ENCODE data around the gene MTRFR.
"Not testable (repeated sequence)": the region's sequence is repeated elsewhere in the genome, so short reads cannot be mapped to it uniquely, and the experiment has no call there.

MTRFR gene

DNA sequence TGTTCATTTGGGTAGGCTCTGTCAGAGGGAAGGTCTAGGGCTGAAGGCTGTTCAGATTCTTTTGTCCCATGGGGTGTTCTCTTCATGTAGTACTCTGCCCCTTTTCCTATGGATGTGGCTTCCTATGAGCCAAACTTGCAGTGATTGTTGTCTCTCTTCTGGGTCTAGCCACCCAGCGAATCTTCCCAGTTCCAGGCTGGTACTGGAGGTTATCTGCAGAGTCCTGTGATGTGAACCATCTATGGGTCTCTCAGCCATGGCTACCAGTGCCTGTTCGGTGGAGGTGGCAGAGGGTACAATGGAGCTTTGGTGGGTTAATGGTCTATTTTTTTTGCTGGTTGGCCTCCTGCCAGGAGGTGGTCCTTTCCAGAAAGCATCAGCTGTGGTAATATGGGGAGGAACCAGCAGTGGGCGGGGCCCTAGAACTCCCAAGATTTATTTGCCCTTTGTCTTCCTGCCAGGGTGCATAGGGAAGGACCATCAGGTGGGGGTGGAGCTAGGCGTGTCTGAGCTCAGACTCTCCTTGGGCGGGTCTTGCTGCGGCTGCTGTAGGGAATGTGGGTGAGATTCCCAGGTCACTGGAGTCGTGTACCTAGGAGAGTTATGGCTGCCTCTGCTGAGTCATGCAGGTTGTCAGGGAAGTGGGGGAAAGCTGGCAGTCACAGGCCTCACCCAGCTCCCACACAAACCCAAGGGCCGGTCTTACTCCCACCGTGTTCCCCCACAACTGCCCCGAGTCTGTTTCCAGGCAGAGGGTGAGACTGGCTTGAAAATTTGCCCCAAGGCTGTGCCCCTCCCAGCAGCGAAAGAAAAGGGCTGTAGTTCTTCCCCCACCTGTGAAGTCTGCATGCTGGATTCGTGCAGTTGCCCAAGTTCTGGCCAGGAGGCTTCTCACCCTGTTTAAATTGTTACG is 17.5 kb downstream of the MTRFR start:
- DNase-seq, result no peak

DNA sequence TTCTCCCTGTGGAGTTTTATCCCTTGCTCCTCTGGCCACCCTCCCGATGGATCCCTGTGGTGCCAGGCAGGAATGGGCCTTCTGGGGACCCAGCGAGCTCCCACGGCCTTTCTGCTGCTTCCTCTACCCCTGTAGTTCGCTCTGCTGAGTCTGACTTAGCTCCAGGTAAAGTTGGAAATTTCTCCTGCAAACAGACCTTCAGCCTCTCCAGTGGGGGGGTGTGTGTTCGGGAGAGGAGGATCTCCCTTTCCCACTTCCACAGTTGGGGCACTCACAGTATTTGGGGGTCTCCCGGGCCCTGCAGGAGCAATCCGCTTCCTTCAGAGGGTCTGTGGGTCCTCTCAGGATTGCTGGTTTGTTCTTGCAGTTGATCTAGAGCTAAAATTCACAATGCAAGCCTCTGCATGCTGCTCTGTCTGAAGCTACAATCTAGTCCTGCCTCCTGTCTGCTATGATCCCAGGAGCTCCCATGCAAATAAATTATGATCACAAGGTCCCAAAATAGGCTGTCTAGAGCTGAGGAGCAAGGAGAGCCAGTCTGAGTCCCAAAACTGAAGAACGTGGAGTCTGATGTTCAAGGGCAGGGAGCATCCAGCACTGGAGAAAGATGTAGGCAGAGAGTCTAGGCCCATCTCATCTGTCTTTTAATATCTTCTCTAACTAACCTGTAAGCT is 18.3 kb downstream of the MTRFR start:
- no peak for DNase-seq

DNA sequence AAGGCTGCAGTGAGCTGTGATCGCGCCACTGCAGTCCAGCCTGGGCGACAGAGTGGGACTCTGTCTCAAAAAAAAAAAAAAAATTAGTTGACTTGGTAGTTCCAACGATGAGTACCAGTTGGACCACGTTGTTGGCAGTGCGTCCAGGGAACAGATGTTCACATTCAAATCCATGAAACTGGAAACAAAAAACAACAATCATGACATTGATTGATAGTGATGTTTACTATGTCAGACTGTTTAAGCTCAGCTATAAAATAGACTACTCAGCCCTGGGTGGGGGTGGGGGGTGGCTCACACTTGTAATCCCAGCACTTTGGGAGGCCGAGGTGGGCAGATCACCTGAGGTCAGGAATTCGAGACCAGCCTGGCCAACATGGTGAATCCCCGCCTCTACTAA is 19.1 kb downstream of the MTRFR start:
- DNase-seq, result not testable (repeated sequence)

DNA sequence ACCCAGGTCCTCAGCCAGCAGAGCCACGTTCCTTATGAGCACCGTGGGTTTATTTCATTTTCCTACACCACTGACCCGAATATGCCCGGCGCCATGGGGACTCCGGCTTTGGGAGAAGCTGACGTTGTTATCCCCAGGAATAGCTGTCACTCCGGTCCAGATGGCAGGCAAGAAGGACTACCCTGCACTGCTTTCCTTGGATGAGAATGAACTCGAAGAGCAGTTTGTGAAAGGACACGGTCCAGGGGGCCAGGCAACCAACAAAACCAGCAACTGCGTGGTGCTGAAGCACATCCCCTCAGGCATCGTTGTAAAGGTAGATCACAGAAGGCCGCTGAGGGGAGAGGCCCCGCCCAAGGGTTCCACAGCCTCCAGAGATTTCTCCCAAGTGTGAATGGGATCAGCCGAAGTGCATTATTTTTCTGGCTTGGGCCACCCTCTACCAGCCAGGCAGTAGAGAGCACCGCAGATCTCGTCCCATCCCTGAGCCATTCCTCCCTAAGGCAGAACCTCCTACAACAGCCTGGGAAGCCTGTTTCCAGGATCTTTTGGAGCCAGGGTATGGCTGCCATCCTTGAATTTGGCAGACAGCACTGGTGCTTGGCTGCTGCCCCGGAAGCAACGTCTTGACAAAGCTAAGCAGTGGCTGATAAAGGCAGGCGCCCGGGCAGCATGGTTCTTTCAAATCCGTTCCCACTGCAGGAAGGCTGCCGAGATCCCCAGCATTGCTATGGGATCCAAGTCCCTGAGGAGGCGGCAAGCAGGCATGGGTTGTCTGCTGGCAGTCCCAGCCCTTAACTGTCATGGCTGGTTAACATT is 20.6 kb downstream of the MTRFR start:
- no peak for DNase-seq

DNA sequence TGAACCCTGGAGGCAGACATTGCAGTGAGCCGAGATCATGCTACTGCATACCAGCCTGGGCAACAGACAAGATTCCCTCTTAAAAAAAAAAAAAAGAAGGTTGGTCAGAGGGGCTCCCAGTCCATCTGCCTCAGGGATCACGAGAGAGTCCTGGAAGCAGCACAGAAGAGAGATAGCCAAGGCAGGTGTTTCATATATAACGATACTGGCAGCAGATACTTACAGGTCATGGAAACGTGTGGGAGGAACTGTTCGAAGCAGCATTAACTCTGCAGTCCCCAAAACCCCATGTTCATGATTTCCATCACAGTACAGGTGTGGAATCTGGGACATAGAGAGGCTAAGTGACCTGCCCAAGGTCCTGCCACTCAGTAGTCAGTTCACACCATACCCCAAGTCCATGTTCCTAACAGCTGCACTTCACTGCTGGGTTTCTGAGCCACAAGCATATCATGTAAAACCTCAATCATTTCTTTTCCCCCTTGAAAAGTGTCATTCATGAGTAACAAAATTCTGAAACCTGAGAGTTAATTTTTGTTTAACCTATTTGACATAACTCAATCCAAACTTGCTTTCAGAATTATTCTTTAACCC is 21.7 kb downstream of the MTRFR start:
- no peak for DNase-seq

DNA sequence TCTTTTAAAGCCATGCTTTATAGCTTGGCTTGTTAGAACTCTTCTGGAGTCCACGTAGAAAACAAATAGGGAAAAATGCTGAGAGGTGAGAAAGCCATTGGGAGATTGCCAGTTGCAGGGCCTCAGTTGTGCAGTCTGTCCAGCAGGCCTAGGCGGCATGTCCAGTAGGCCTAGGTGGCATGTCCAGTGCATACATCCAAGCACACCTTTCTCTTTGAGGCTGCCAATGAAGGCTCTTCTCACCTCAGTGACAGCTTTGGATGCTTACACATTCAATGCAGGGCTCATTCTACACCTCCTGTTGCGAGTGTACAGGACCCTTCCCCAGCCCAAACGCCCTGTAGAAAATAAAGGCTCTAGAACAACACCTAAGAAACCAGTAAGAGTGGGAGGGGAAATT is 25.4 kb downstream of the MTRFR start:
- no peak for DNase-seq

DNA sequence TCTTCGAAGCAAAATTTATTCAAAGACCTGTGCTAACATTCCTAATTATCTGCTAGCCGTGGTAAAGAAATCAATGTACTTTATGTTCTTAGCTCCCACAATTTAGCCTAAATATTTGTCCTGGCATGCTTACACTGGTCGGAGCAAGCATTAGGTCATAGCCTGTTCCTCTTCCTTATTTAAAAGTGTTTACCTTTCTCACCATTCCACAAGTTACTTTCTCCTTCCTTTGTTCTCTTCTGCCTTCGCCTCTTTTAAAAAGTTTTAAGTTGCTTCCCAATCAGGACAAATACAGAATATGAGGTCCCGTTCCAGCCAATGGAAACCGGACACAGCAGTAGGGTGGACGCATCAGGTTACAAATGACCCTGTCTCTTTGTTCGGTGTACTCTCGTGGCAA is 26.8 kb downstream of the MTRFR start:
- no peak for DNase-seq

DNA sequence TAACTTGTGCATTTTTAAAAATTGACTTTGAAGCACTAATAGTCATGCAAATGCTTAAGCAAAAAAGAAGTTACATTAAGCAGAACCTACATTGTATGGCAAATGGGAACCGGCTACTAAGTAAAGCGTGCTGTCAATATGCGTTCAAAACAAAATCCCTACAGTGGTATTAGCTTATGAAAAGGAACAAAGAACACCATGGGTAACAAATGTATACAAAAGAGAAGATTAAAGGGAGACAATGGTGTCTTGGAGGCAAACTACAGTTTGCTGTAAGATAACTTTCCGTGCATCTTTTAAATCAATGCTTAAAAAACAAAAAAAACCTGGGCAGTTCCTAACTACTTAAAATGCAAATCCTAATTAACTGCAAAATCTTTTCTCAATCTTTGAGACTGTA is 28.0 kb downstream of the MTRFR start:
- DNase-seq, result no peak

DNA sequence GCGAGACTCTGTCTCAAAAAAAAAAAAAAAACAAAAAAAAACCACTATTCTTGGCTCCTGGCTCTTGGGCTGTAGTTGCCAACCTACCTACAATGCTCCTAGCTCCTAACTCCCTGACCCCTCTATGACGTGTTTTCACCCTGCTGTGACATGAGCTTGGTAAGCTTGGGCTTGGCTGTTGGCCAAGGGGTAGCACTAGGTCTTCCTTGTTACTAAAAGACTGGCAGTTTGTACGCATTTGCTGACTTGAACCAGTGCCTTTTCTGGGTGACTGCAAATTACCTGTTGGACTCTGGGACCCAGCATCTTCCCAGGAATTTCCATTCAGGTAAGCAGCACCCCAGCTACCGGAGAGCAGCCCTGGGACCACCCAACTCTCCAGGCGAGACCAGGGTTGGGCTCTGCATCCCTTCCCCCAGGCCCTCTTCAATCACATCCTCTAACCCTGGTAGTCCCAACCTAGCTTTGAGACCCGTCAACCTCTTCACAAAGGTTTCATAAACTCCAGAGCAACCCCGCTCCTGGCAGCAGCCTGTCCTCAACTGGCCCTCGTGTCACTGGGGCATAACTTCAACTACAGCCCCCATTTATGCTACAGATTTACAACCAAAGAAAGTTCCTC is 30.1 kb downstream of the MTRFR start:
- DNase-seq, result no peak

DNA sequence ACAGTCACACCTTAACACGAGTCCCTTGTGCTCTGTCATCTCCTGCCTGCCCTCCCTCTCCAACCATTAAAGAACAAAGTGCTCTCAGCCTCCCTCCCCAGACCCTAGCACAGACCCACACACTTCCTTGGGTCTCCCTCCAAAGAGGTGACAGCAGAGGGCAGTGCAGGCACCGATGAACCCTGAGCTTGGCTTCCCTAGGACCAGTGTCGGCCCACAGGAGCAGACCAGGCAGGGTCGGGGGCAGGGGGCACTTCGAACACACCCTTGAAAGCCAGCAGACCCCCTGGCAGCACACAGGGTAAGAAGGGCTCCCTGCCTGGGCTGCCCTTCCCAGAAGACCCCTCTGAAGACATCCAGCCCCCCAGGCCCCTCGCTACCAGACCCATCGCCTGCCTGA is 31.4 kb downstream of the MTRFR start:
- DNase-seq, result no peak

DNA sequence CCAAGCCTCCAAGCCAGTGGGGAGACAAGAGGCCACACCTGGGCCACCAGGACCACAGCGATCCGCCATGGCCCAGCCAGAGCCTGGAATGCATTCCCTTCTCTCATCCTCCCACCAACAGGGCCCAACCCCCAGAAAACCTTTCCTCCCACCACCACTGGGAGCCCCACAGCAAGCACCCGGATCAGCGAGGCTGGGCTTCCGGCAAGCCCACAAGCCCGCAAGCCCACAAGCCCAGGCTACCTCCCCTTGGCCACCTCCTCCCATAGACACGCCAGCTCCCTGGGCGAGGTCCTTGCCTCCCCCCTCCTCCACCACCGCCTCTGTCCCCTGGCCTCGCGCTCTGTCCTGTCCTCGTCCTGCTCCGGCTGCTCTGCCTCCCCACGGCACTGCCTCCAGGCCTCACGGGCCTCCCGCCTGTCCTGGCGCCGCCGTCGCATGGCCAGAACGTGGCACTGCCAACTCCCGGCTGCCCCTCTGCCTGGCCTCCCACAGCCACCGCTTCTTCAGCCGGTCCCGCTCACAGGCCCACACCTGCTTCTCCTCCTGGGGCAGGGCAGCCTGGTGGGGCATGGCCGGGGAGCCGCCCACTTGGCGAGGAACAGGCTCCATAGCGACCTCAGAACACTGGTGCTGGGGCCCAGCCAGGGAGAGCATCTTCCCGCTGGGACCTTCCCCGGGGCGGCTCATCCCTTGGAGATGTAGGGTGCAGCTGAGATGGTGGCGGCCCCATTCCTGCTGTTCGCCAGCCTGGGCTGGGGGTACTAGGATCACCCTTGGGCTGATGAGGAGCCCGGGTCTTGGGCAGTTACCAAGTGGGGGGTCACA is 32.8 kb downstream of the MTRFR start:
- no peak for DNase-seq

DNA sequence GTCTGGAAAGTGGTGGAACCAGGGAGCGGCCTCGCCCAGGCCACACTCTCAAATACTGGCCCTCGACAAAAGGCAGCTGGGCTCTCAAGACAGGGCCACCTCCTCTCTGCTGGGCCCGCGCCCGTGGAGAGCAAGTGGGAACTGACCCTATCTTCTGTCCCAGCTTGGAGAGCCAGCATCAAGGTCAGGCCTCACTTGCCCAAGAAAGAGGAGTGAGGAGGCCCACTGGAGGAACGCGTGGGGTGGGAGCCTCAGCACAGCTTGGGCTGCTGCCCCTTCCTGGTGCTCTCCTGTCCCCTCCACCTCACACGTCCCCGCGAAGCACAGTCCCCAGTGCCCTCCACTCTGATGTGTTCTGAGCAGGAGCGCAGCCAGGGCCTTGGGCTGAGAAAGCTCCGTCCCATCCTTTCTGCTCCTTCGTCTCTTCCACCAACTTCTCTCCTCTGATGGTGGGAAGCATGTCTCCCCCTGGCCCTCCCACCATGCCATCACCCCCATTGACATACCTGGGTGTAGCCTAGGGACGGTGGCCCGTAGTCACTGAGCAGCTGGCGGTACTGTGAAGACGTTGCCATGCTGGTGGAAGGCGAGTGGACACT is 33.5 kb downstream of the MTRFR start:
- DNase-seq, result no peak

DNA sequence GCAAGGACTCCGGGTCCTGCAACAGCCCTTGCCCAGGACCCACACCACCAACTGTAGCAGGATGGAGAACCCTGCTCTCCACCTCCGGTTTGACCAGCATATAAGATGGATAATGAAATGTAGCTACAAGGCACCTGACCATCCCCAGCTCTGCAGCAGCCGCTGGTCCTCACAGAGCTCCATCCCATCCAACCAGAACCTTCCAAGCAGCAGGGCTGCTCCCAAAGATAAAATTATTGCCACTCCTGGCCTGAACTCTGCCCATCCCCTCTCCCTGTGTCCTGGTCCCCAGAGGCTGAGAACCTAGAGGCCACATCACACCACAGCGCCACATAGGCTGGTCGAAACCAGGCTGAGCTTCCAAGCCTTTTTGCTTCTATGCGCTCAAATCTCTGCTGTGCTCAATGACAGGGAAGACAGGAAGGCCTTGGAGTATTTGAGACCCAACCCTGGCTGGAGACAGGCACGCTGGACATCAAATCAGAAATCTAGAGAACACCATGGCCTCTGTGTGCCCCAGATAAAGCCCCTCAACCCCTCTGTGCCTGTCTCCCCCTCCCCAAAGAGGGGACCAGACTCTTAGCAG is 34.2 kb downstream of the MTRFR start:
- no peak for DNase-seq

DNA sequence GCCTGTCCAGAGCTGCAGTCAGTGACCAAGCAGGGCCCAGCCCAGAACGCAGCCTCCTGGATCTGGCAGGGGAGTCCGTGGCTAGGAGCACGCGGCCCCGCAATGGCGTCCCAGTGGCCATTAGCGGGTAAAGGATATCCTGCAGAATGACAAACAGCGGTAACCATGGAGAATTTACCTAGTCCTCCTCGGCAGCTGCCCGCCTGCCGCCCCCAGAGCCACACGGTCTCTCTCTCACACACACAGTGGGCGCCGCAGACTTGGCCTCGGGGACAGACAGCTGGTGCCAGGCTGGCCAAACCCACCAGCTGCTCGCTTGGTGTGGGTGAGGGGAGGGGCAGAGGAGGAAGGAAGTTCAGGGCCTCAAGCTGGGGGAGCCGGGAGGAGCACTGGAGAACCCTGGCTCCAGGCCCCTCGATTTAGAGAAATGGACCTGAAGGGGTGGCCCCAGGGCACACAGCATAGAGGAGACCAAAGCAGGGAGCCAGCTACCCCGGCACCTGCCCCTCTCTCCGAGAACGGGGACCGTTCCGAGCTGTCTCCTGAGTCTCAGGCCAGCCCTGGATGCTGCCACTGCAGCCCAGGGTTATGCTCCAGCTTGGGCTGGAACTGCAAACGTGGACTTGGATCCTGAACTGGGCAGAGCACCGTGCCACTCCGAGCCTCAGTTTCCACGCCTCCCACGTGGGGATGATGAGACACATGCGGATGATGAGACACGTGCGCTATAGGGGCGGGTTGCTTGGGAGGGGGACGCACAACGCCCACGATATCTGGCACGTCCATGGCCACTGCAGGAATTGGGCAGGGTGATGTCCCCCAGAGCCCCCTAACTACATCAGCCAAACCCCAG is 35.0 kb downstream of the MTRFR start:
- no peak for DNase-seq

DNA sequence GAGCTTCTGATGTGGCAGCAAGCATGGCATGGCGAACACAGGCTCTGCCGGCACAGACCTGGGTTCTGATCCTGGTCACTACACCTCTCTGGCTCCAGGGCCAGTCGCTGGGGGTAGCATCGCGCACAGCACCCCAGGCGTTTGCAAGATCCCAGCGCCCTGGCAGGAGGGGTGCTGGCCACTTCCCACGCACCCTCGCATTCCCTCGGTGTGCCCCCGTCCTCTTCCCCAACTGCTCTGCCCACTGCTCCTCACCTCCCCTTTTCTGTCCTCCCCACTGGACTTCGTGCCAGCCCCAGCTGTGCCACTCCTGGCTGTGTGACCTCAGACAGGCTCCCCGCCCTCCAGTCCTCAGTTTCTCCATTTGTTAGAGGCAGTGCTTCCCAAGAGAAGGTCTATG is 35.6 kb downstream of the MTRFR start:
- DNase-seq, result no peak

DNA sequence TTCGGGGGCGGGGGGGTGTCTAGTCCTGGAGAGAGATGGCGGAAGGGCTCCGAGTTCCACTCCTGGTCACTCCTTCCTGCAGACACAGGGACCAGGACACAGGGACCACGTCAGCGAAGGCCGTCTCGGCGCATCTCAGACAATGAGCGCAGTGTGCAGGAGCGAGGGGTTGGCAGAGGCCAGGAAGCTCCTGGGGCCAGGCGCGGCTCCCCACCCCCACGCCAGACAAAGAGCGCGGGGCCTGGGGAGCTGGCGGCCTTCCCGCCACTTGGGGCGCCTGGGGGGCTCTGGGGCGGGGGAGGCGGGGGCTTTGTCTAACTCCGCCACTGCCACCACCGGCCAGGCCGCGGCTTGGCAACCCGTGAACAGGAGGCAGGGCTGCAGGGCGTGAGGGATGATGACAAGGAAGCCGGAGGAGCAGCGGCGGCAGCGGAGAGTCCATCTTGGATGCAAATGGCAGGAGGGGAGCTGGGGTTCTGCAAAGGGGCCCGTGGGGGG is 36.2 kb downstream of the MTRFR start:
- DNase-seq, result peak; percentile 29

DNA sequence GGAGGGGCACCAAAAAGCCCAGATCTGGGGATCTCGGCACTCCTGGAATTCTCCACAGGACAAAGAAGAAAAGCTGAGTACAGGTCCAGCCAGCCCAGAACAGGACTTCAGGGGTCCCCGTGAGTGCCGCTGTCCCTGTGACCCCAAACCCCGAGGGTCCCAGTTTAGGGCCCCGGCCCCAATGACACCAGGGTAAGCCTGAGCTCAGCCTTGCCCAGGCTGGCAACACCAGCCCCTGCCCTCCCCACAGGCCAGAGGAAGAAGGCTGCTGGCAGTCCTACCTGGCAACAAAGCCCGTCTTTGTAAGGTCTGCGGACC is 36.6 kb downstream of the MTRFR start:
- no peak for DNase-seq

DNA sequence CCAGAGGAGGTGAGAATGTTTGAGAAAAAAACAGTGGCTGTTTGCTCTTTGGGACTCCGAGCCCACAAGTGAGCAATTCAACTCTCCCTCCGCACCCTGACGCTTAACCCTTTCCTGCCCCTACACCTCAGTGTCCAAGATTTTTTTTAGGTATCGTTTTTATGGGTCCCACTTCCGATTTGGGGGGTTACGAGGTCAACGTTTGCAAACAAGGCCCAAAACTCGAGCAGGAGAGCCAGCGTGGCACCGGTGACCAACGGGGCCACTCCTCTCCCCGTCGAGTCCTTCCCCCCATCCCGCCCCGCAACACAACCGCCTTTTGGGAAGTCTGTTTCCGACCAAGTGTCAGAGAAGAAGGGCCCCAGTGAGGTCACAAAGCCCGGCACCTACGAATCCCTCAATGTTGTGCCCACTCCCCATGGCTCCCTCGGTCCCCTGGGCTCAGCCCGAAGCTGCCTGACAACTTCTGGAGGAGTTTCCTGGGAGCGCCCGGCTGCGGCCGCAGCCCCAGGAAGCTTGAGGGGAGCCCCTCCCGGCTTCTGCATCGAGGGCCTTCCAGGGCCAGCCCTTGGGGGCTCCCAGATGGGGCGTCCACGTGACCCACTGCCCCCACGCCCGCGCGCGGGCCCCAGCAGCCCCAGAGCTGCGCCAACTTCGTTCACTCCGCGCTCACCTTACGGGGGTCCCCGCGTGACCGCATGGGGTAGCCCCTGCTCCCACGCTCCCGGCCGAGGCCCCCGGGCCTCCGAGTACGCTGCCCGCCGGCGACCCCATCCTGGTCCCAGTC is 37.2 kb downstream of the MTRFR start:
- no peak for DNase-seq
